GM21515 (cell line): ENCODE results near the gene TBC1D14.
"Not testable (repeated sequence)": the region's sequence is repeated elsewhere in the genome, so short reads cannot be mapped to it uniquely, and the experiment has no call there.

Source experiments
- ATAC-seq: cut with Tn5 transposase; IDR thresholded peaks from one replicate; pipeline ENCODE4 v1.9.1; 2021; ENCODE audit not compliant: unreplicated experiment

Gene TBC1D14

GRCh38 chr4:6909970-6910339 lies 329 bp downstream of the TBC1D14 start:
- ATAC-seq, result peak; percentile 38

- no peak for ATAC-seq
Observed at GRCh38 chr4:6910340-6910959, 824 bp downstream of the TBC1D14 start.

DNA sequence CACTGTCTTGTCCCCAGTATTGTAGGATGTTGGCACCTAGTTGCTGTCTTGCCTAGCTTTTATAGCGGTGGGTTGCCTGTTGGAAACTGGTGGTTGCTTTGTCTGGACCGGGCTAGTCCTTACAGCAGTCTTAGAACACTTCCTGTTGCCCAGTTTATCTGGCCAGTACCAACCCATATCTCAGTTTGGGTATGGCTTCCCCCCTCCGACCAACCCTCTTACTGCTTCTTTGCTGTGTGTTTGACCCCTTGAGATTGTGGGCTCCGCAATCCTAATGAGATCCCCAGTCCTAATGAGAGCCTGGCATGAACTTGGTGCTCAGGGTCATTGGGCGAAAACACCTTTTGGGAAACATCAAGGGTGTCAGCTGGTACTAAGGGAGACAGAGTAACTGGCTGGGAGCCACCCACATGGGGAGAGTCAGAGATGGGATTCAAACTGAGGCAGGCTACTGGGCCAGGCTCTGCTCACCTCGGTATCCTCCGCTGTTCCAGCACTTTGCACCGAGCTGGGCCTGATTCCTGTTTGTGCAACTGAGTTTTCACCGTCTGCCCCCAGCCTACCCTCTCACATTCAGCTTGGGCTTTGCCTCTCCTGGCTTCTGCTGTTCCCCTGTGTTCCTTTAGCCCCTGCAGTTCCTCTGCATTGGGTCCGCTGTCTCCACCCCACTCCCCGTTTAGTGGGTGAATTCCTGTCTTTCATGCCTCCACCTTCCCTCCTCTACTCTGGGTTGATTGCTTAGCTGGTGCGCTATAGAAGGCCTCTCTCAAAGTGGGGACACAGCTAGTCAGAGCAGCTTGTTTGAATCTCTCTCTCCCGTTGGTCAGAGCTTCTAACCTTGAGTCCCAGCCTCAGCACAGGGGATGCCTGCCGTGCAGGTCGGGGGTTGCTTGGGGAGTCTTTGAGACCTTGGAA lies 1.6 kb downstream of the TBC1D14 start:
- ATAC-seq, result no peak

- ATAC-seq, result not testable (repeated sequence)
Observed at GRCh38 chr4:6911917-6912316, 2.3 kb downstream of the TBC1D14 start.

DNA sequence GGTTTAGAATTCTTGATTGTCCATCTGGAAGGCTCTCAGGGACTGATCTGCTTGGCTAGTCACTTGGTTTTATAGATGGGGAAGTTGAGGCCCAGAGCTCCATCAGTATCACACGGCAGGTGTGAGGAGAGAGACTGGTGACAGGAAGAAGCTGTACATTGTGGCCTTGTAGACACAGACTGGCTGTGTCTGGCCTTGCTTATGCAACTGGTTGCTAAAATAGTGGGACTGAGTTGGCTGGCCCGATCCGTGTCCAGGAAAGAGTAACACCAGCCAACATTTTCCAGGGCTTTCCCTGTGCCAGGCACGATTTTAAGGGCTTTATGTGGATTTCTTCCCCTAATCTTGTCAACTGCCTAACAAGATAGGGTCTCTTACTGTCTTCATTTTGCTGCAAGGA lies 2.8 kb downstream of the TBC1D14 start:
- no peak for ATAC-seq

DNA sequence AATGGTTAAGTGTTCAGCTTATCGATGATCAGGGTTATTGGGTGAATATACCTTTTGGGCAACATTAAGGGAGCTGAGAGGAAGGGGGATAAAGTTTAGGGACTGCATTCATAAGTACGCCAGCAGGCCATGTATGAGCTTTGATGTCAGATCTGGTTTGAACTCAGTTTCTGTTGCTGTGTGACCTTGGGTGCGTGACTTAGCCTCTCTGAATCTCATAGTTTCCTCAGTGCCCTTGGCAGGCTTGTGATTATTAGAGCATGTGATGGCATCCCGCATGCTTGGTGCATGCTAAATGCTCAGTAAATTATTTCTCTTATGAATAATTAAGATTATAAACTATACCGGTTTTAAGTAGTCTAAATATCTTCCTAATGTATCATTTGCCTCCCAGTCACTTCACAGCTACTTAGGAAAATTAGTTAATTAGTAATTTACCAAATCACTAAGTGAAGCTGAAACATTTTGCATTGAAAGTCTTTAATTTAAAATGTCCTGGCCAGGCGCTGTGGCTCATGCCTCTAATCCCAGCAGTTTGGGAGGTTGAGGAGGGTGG lies 3.8 kb downstream of the TBC1D14 start:
- no peak for ATAC-seq

GRCh38 chr4:6914448-6914847 lies 4.8 kb downstream of the TBC1D14 start:
- no peak for ATAC-seq

DNA sequence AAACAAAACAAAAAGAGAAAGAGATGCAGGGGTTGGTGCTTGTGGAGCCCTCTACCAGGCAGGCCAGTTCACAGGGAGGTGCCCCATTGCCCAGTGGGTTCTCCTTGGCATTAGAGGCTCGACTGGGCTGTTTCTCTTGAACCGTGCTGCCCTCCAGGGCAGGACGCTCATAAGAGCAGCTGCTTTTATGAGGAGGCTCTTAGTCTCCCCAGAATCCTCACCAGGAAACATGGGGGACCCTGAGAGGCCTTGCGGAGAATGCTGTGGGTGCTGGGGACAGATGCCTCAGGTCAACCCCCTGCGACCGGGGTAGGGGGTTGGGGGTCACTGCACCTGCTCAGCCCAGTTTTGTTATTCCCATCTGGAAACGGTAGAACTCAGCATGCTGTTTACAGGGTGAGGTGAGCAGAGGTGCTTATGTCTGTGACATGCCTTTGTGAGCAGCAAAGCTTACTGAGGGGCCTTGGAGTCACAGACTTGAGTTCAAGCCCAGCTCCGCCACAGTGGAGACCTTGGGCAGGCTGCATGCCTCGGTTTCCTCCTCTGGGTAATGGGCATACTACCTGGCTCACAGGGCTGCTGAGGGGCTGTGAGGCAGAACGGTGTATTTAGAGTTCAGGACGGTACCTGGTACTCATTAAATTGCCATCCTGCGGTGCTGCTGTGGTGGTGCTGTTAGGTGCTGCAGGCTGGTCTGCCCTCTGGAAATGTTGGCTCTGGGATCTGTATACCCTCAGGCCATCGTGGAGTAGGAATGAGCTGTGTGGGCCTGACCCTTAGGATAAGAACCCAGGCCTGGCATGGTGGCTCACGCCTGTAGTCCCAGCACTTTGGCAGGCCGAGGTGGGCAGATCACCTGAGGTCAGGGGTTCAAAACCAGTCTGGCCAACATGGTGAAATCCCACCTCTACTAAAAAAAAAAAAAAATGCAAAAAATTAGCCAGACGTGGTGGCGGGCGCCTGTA lies 5.7 kb downstream of the TBC1D14 start:
- no peak for ATAC-seq

DNA sequence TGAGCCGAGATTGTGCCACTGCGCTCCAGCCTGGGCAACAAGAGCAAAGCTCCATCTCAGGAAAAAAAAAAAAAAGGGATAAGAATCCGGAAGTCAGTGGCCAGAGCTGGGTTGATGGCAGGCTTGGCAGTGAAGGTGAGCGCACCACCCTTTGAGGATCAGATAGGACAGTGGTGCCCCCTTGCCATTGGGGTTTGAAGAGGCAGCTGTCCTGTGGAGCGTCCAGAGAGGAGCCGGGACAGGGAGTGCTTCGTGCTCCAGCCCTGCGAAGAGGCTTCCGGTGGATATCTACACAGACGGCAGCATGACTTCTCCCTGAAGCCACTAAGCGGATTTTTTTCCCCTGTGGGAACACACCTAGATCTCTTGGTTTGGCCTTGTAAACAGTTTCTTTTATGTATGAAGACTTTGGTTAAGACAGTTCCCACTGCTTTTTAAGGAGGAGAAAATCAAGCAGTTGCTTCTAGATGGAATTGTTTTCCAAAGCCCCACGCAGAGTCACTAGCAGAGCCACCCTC lies 6.5 kb downstream of the TBC1D14 start:
- ATAC-seq, result no peak

GRCh38 chr4:6916587-6917460 lies 7.2 kb downstream of the TBC1D14 start:
- ATAC-seq, result no peak

DNA sequence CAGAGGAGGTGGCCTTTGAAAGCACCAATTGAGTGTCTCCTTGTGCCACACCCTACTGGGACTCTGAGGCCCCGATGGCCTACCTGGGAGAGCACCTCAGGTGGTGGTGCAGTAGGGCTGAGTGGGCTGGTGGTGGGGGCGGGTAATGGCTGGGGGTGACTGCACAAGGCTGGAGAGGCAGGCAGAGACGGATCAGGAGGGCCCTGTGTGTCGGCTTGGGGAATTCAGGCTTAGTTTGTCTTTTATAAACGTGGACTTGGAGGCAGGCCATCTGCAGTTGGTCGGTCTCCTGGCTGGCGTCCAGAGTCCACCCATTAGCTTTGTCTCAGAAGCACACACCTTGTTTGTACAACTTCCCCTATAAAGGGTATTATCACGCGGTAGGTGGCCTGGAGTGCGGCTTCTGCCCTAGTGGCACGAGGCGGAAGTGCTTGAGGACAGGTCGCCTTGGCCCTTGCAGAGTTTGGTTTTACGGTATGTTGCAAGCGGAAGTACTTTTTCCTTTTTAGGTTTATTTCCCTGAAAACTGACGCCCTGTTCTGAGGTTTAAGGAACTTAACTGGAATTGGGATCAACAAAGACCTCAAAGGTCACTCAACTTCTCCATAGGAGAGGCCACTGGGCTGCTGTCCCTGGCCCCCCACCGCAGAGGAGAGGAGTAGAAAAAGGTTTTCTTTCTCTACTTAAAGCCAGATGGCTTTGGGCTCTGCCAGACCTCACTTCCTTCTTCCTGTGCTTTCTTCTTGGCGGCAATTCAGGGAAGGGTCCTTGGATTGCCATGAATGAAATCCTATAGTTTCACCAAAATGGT lies 8.0 kb downstream of the TBC1D14 start:
- ATAC-seq, result peak; percentile 62

- no peak for ATAC-seq
Observed at GRCh38 chr4:6918338-6918737, 8.7 kb downstream of the TBC1D14 start.

- no peak for ATAC-seq
Observed at GRCh38 chr4:6920171-6920570, 10.5 kb downstream of the TBC1D14 start.

DNA sequence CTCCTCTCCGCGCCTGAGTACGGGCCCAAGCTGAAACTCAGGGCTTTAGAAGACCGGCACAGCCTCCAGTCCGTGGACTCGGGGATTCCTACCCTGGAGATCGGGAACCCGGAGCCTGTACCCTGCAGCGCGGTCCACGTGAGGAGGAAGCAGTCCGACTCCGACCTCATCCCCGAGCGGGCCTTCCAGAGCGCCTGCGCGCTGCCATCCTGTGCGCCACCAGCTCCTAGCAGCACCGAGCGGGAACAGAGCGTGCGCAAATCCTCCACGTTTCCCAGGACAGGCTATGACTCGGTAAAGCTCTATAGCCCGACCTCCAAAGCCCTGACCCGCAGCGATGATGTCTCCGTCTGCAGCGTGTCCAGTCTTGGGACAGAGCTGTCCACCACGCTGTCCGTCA lies 13.9 kb downstream of the TBC1D14 start:
- no peak for ATAC-seq

- ATAC-seq, result no peak
Observed at GRCh38 chr4:6924361-6924779, 14.7 kb downstream of the TBC1D14 start.

DNA sequence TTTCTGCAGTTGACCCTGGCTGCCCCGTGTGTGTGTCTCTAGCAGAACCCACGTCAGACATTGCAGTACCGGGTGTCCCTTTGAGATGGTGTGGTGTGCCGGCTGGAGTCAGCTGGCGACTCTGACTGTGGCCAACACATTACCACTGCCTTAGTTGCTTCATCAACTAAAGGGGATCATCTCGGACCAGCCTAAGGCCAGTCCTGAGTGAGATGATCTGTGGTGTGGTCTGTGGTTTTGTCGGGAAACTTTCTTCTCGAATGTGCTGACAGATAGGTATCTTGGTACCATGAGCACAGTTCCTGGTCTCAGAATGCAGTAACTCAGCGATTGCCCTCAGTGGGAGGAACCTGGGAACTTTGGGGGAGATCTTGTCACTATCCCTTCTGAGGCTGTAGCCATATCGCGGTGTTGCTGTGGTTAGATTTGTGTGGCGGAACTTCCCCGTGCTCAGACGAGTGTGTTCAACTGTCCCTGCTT lies 15.8 kb downstream of the TBC1D14 start:
- ATAC-seq, result no peak

DNA sequence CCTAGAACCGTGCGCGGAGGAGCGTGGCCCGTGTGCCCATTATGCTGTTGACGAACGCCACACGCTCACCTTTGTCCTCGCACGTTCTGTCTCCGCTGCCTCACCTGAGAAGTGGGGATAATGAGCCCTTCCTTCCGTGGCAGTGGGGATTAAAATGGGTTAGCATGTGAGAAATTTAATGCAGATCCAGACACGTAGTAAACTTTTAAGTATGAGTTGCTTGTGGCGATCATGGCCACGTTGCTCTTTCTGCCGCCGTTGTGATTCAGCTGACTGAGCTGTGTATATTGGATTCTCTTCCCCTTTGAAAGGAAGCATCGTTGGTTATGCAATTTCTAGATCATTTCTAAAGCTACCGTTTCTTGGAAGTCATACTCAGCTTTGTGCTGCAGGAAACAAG lies 16.5 kb downstream of the TBC1D14 start:
- no peak for ATAC-seq

DNA sequence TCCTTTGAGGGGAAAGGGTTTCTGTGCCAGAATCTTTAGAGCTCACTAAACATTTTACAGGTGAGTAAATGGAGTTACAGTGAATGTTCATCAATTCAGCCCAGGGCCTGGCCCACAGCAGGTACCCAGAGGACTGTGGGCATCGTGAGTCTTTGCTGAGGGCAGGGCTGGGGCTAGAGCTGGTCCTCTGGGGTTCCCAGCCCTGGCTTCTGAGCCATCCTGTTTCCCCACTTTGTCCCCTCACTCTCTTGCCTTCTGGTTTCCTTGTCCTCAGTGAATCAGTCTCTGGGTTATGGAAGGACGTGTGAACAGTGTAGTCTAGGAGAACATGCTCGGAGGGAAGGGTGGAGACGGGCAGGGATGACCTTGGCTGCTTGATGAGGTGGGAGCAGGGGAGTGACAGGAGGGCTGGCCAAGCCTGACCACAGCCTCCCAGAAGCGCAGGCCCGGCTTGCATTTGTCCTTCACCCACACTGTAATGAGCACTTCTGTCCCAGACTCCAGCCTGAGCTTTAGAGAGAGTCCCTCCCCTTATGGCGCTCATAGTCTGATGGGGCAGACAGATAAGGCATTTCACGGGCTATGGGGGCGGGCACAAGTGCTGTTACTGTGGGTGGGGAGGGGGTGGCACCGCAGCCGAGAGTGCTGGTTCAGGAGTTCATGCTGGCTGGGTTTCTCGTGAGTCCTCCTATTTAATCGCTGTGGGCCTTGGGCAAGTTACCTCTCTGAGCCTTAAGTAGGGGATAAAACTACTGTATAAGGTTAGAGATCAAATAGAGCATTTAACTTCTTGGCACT lies 17.3 kb downstream of the TBC1D14 start:
- no peak for ATAC-seq
